Vagina (tissue), 2 donors: ENCODE measurements around the gene KCNN3.
"Not testable (repeated sequence)": the region's sequence is repeated elsewhere in the genome, so short reads cannot be mapped to it uniquely, and the experiment has no call there.

Experiments used
- CTCF ChIP-seq, 3 experiments: fragments of 450-650 bp in 2 of 3; fragments of 200-600 bp in 1 of 3; sonication (generic) in 1 of 3; IDR thresholded peaks; one replicate each; pipeline ENCODE4 v1.5.1; 2017 to 2019; ENCODE audit warnings: antibody characterized with exemption in 3 of 3, mild to moderate bottlenecking in 2 of 3, moderate library complexity in 2 of 3
- POLR2A ChIP-seq, 2 donors: fragments of 450-650 bp; IDR thresholded peaks; one replicate each; pipeline ENCODE4 v1.6.1; 2017; ENCODE audit warnings: antibody characterized with exemption in 2 of 2, mild to moderate bottlenecking in 2 of 2, moderate library complexity in 2 of 2

GRCh38 chr1:154677844-154678243, 192.2 kb downstream of the KCNN3 start:
- not testable (repeated sequence) for TF ChIP-seq CTCF, POLR2A (IDR thresholded peaks at IDR 0.05)
